GM12891 (cell line): Measurements from ENCODE around the gene JPH2.
"Not testable (repeated sequence)": the region's sequence is repeated elsewhere in the genome, so short reads cannot be mapped to it uniquely, and the experiment has no call there.

Experiments
- PAX5 ChIP-seq: IDR thresholded peaks from 2 replicates; pipeline ENCODE4 v1.6.1; 2011; ENCODE audit warnings: low read length, moderate library complexity, mild to moderate bottlenecking; ENCODE audit not compliant: insufficient read depth, severe bottlenecking
- POLR2A ChIP-seq: IDR thresholded peaks from 2 replicates; pipeline ENCODE4 v1.6.1; 2011; ENCODE audit warnings: low read depth, low read length, control low read depth
- POLR2AphosphoS5 ChIP-seq: IDR thresholded peaks from 2 replicates; pipeline ENCODE4 v1.6.1; 2011; ENCODE audit warnings: low read depth, low read length, control low read depth
- POU2F2 ChIP-seq: IDR thresholded peaks from 2 replicates; pipeline ENCODE4 v1.6.1; 2011; ENCODE audit warnings: low read depth, mild to moderate bottlenecking, control low read depth, low read length, moderate library complexity
- SPI1 ChIP-seq: IDR thresholded peaks from 2 replicates; pipeline ENCODE4 v1.6.1; 2011; ENCODE audit warnings: low read depth, low read length, control low read depth
- TAF1 ChIP-seq: IDR thresholded peaks from 2 replicates; pipeline ENCODE4 v1.6.1; 2011; ENCODE audit warnings: low read depth, low read length, control low read depth

DNA sequence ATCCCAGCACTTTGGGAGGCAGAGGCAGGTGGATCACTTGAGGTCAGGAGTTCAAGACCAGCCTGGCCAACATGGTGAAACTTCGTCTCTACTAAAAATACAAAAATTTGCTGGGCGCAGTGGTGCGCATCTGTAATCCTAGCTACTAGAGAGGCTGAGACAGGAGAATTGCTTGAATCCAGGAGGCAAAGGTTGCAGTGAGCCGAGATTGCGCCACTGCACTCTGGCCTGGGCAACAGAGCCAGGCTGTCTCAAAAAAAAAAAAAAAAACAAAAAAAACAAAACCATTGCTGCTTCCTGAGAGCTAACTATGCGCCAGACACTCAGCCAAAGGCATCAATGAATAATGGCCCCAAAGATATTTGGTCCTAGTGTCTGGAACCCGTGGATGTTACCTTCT is 57.7 kb downstream of the JPH2 start:
- TF ChIP-seq POLR2A, PAX5, TAF1, SPI1, POLR2AphosphoS5, POU2F2: not testable (repeated sequence)
